HEK293 (cell line): Measurements from ENCODE around the gene CCND3.

Source experiments
- BCL11A ChIP-seq: fragments of 450-650 bp; formaldehyde crosslinking; IDR thresholded peaks from 2 replicates; pipeline ENCODE4 v1.5.1; 2016; ENCODE audit warnings: low read depth, missing biosample characterization, missing genetic modification characterization
- BCL11B ChIP-seq: fragments of 450-650 bp; formaldehyde crosslinking; IDR thresholded peaks from 2 replicates; pipeline ENCODE4 v1.5.1; 2016; ENCODE audit warnings: low read depth, missing biosample characterization, missing genetic modification characterization
- GLIS2 ChIP-seq: fragments of 450-650 bp; formaldehyde crosslinking; IDR thresholded peaks from 2 replicates; pipeline ENCODE4 v1.5.1; 2016; ENCODE audit warnings: missing biosample characterization, missing genetic modification characterization
- KLF10 ChIP-seq: fragments of 450-650 bp; IDR thresholded peaks from 2 replicates; pipeline ENCODE4 v1.5.1; 2018; ENCODE audit warnings: missing biosample characterization, mild to moderate bottlenecking, missing genetic modification characterization
- WT1 ChIP-seq: fragments of 450-650 bp; formaldehyde crosslinking; IDR thresholded peaks from 2 replicates; pipeline ENCODE4 v1.5.1; 2016; ENCODE audit warnings: missing biosample characterization, missing genetic modification characterization
- ZBTB21 ChIP-seq: fragments of 450-650 bp; formaldehyde crosslinking; IDR thresholded peaks from 2 replicates; pipeline ENCODE4 v1.5.1; 2017; ENCODE audit warnings: missing biosample characterization, missing genetic modification characterization
- ZBTB8A ChIP-seq: fragments of 450-650 bp; formaldehyde crosslinking; IDR thresholded peaks from 2 replicates; pipeline ENCODE4 v1.5.1; 2016; ENCODE audit warnings: missing biosample characterization, missing genetic modification characterization
- ZEB2 ChIP-seq: fragments of 450-650 bp; formaldehyde crosslinking; IDR thresholded peaks from 2 replicates; pipeline ENCODE4 v1.5.1; 2016; ENCODE audit warnings: missing biosample characterization, missing genetic modification characterization
- ZNF10 ChIP-seq: fragments of 450-650 bp; formaldehyde crosslinking; IDR thresholded peaks from 2 replicates; pipeline ENCODE4 v1.5.1; 2017; ENCODE audit warnings: missing biosample characterization, missing genetic modification characterization
- ZNF433 ChIP-seq: fragments of 450-650 bp; formaldehyde crosslinking; IDR thresholded peaks from 2 replicates; pipeline ENCODE4 v1.5.1; 2016; ENCODE audit warnings: missing biosample characterization, missing genetic modification characterization, low read depth
- ZNF473 ChIP-seq: fragments of 450-650 bp; formaldehyde crosslinking; IDR thresholded peaks from 2 replicates; pipeline ENCODE4 v1.5.1; 2017; ENCODE audit warnings: missing biosample characterization, missing genetic modification characterization
- ZNF555 ChIP-seq: fragments of 450-650 bp; formaldehyde crosslinking; conservative IDR thresholded peaks from 2 replicates; pipeline ENCODE4 v1.5.1; 2017; ENCODE audit warnings: missing biosample characterization, mild to moderate bottlenecking, missing genetic modification characterization, inconsistent platforms
- ZNF558 ChIP-seq: fragments of 450-650 bp; formaldehyde crosslinking; IDR thresholded peaks from 2 replicates; pipeline ENCODE4 v1.5.1; 2016; ENCODE audit warnings: missing biosample characterization, missing genetic modification characterization
- ZNF610 ChIP-seq: fragments of 450-650 bp; formaldehyde crosslinking; IDR thresholded peaks from 2 replicates; pipeline ENCODE4 v1.5.1; 2016; ENCODE audit warnings: missing biosample characterization, missing genetic modification characterization, borderline replicate concordance
- ZNF626 ChIP-seq: fragments of 450-650 bp; sonication (Bioruptor Pico); formaldehyde crosslinking; IDR thresholded peaks from 2 replicates; pipeline ENCODE4 v1.5.1; 2018; ENCODE audit warnings: missing biosample characterization, missing genetic modification characterization, inconsistent platforms
- ZNF664 ChIP-seq: fragments of 450-650 bp; formaldehyde crosslinking; IDR thresholded peaks from 2 replicates; pipeline ENCODE4 v1.5.1; 2016; ENCODE audit warnings: missing biosample characterization, missing genetic modification characterization
- ZNF670 ChIP-seq: fragments of 450-650 bp; formaldehyde crosslinking; IDR thresholded peaks from 2 replicates; pipeline ENCODE4 v1.5.1; 2016; ENCODE audit warnings: missing biosample characterization, missing genetic modification characterization, low read depth
- TF ChIP-seq, protein P1 (sequence below): fragments of 450-650 bp; formaldehyde crosslinking; IDR thresholded peaks from 2 replicates; pipeline ENCODE4 v1.5.1; 2016; ENCODE audit warnings: missing biosample characterization, missing genetic modification characterization
- TF ChIP-seq, protein P2 (sequence below): fragments of 450-650 bp; formaldehyde crosslinking; conservative IDR thresholded peaks from 2 replicates; pipeline ENCODE4 v1.5.1; 2016; ENCODE audit warnings: low read depth, missing biosample characterization, missing genetic modification characterization
- TF ChIP-seq, protein P3 (sequence below): fragments of 450-650 bp; formaldehyde crosslinking; IDR thresholded peaks from 2 replicates; pipeline ENCODE4 v1.5.1; 2016; ENCODE audit warnings: missing biosample characterization, missing genetic modification characterization, borderline replicate concordance
- TF ChIP-seq, protein P4 (sequence below): fragments of 450-650 bp; formaldehyde crosslinking; IDR thresholded peaks from 2 replicates; pipeline ENCODE4 v1.5.0; 2017; ENCODE audit warnings: missing biosample characterization, missing genetic modification characterization, borderline replicate concordance
- TF ChIP-seq, protein P5 (sequence below): fragments of 450-650 bp; formaldehyde crosslinking; IDR thresholded peaks from 2 replicates; pipeline ENCODE4 v1.5.1; 2017; ENCODE audit warnings: missing biosample characterization, missing genetic modification characterization
- TF ChIP-seq, protein P6 (sequence below): fragments of 450-650 bp; formaldehyde crosslinking; IDR thresholded peaks from 2 replicates; pipeline ENCODE4 v1.5.1; 2016; ENCODE audit warnings: missing biosample characterization, missing genetic modification characterization
- TF ChIP-seq, protein P7 (sequence below): fragments of 450-650 bp; formaldehyde crosslinking; IDR thresholded peaks from 2 replicates; pipeline ENCODE4 v1.5.1; 2017; ENCODE audit warnings: missing biosample characterization, missing genetic modification characterization

CCND3 gene

DNA sequence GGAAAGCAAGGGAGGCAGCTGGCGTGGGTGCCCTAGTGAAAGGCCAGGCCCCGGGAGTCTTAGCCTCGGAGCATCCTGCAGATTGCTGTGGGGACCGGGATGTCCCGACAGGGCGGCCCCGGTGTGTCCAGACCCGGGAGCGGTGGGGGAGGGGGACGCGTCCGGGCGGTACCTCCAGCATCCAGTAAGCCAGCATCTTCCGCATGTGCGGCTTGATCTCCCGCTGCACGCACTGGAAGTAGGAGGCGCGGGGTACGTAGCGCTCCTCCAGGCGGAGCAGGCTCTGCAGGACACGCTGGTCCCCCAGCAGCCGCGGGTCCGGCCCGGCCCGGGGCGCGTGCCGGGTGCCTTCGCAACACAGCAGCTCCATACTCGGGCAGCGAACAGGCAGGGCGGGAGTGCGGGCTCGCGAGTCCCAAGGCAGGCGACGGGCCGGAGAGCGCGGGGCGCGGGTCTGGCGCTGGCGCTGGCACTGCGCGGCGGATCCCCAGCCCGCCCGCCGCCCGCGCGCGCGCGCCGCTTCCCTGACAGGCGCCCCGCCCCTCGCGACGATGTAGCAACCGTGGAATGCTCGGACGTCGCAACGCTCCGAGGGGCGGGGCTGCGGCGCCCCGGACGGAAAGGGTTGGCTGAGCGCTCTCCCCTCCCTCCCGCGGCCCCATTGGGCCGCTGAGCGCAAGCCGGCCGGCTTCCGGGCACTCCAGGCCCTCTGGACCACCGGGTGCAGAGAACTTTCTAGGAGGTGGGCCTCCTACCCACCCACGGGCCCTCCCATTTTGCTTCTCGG, at the start of gene CCND3 (continued):
- TF ChIP-seq ZNF433 (no peak), WT1 (tag by site-specific recombination) (no peak), ZEB2 (tag by site-specific recombination) (no peak; the same call in 1 of the 2 replicates), ZNF555 (tag by site-specific recombination) (no peak), KLF10 (tag by site-specific recombination) (no peak; the same call in 1 of the 2 replicates), ZNF473 (tag by site-specific recombination) (no peak), ZNF670 (tag by site-specific recombination) (no peak), ZNF10 (tag by site-specific recombination) (no peak), ZNF558 (no peak), ZNF664 (tag by site-specific recombination) (no peak), ZBTB8A (no peak; the same call in none of the 2 replicates), ZNF610 (tag by site-specific recombination) (no peak), BCL11B (tag by site-specific recombination) (0 out of 2 replicates have a peak, but pooled peaks have one; percentile 15), GLIS2 (tag by site-specific recombination) (peak; percentile 72), ZBTB21 (tag by site-specific recombination) (no peak), BCL11A (tag by site-specific recombination) (no peak), ZNF626 (tag by site-specific recombination) (no peak)
- TF ChIP-seq, protein P1, sequence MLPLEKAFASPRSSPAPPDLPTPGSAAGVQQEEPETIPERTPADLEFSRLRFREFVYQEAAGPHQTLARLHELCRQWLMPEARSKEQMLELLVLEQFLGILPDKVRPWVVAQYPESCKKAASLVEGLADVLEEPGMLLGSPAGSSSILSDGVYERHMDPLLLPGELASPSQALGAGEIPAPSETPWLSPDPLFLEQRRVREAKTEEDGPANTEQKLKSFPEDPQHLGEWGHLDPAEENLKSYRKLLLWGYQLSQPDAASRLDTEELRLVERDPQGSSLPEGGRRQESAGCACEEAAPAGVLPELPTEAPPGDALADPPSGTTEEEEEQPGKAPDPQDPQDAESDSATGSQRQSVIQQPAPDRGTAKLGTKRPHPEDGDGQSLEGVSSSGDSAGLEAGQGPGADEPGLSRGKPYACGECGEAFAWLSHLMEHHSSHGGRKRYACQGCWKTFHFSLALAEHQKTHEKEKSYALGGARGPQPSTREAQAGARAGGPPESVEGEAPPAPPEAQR (tag by site-specific recombination): no peak
- TF ChIP-seq, protein P2, sequence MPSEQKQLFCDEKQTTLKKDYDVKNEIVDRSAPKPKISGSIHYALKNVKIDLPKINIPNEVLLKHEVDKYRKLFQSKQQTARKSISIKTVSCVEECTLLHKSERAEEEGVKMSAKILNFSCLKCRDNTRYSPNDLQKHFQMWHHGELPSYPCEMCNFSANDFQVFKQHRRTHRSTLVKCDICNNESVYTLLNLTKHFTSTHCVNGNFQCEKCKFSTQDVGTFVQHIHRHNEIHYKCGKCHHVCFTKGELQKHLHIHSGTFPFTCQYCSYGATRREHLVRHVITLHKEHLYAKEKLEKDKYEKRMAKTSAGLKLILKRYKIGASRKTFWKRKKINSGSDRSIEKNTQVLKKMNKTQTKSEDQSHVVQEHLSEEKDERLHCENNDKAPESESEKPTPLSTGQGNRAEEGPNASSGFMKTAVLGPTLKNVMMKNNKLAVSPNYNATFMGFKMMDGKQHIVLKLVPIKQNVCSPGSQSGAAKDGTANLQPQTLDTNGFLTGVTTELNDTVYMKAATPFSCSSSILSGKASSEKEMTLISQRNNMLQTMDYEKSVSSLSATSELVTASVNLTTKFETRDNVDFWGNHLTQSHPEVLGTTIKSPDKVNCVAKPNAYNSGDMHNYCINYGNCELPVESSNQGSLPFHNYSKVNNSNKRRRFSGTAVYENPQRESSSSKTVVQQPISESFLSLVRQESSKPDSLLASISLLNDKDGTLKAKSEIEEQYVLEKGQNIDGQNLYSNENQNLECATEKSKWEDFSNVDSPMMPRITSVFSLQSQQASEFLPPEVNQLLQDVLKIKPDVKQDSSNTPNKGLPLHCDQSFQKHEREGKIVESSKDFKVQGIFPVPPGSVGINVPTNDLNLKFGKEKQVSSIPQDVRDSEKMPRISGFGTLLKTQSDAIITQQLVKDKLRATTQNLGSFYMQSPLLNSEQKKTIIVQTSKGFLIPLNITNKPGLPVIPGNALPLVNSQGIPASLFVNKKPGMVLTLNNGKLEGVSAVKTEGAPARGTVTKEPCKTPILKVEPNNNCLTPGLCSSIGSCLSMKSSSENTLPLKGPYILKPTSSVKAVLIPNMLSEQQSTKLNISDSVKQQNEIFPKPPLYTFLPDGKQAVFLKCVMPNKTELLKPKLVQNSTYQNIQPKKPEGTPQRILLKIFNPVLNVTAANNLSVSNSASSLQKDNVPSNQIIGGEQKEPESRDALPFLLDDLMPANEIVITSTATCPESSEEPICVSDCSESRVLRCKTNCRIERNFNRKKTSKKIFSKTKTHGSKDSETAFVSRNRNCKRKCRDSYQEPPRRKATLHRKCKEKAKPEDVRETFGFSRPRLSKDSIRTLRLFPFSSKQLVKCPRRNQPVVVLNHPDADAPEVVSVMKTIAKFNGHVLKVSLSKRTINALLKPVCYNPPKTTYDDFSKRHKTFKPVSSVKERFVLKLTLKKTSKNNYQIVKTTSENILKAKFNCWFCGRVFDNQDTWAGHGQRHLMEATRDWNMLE: no peak
- TF ChIP-seq, protein P3, sequence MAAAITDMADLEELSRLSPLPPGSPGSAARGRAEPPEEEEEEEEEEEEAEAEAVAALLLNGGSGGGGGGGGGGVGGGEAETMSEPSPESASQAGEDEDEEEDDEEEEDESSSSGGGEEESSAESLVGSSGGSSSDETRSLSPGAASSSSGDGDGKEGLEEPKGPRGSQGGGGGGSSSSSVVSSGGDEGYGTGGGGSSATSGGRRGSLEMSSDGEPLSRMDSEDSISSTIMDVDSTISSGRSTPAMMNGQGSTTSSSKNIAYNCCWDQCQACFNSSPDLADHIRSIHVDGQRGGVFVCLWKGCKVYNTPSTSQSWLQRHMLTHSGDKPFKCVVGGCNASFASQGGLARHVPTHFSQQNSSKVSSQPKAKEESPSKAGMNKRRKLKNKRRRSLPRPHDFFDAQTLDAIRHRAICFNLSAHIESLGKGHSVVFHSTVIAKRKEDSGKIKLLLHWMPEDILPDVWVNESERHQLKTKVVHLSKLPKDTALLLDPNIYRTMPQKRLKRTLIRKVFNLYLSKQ (tag by site-specific recombination): no peak
- TF ChIP-seq, protein P4, sequence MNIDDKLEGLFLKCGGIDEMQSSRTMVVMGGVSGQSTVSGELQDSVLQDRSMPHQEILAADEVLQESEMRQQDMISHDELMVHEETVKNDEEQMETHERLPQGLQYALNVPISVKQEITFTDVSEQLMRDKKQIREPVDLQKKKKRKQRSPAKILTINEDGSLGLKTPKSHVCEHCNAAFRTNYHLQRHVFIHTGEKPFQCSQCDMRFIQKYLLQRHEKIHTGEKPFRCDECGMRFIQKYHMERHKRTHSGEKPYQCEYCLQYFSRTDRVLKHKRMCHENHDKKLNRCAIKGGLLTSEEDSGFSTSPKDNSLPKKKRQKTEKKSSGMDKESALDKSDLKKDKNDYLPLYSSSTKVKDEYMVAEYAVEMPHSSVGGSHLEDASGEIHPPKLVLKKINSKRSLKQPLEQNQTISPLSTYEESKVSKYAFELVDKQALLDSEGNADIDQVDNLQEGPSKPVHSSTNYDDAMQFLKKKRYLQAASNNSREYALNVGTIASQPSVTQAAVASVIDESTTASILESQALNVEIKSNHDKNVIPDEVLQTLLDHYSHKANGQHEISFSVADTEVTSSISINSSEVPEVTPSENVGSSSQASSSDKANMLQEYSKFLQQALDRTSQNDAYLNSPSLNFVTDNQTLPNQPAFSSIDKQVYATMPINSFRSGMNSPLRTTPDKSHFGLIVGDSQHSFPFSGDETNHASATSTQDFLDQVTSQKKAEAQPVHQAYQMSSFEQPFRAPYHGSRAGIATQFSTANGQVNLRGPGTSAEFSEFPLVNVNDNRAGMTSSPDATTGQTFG (tag by site-specific recombination): no peak
- TF ChIP-seq, protein P5, sequence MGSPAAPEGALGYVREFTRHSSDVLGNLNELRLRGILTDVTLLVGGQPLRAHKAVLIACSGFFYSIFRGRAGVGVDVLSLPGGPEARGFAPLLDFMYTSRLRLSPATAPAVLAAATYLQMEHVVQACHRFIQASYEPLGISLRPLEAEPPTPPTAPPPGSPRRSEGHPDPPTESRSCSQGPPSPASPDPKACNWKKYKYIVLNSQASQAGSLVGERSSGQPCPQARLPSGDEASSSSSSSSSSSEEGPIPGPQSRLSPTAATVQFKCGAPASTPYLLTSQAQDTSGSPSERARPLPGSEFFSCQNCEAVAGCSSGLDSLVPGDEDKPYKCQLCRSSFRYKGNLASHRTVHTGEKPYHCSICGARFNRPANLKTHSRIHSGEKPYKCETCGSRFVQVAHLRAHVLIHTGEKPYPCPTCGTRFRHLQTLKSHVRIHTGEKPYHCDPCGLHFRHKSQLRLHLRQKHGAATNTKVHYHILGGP (tag by site-specific recombination): no peak
- TF ChIP-seq, protein P6, sequence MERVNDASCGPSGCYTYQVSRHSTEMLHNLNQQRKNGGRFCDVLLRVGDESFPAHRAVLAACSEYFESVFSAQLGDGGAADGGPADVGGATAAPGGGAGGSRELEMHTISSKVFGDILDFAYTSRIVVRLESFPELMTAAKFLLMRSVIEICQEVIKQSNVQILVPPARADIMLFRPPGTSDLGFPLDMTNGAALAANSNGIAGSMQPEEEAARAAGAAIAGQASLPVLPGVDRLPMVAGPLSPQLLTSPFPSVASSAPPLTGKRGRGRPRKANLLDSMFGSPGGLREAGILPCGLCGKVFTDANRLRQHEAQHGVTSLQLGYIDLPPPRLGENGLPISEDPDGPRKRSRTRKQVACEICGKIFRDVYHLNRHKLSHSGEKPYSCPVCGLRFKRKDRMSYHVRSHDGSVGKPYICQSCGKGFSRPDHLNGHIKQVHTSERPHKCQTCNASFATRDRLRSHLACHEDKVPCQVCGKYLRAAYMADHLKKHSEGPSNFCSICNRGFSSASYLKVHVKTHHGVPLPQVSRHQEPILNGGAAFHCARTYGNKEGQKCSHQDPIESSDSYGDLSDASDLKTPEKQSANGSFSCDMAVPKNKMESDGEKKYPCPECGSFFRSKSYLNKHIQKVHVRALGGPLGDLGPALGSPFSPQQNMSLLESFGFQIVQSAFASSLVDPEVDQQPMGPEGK (tag by site-specific recombination): no peak
- TF ChIP-seq, protein P7, sequence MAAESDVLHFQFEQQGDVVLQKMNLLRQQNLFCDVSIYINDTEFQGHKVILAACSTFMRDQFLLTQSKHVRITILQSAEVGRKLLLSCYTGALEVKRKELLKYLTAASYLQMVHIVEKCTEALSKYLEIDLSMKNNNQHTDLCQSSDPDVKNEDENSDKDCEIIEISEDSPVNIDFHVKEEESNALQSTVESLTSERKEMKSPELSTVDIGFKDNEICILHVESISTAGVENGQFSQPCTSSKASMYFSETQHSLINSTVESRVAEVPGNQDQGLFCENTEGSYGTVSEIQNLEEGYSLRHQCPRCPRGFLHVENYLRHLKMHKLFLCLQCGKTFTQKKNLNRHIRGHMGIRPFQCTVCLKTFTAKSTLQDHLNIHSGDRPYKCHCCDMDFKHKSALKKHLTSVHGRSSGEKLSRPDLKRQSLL (tag by site-specific recombination): no peak; the same call in 1 of the 2 replicates
